Stomach smooth muscle (tissue), 2 donors: ENCODE measurements around the gene ABLIM1.

Experiments
- H3K27ac ChIP-seq: one replicate; pipeline ENCODE4 v1.7.0; 2013; ENCODE audit warnings: mild to moderate bottlenecking, low read length, inconsistent platforms
- H3K27me3 ChIP-seq, 2 donors: one replicate each; pipeline ENCODE4 v1.7.0; 2013; ENCODE audit warnings: low read length in 2 of 2; ENCODE audit not compliant: insufficient read depth in 2 of 2, control insufficient read depth in 1 of 2
- H3K36me3 ChIP-seq, 2 donors: one replicate each; pipeline ENCODE4 v1.7.0; 2013; ENCODE audit warnings: low read length in 2 of 2; ENCODE audit not compliant: control insufficient read depth in 2 of 2, insufficient read depth in 2 of 2
- H3K4me1 ChIP-seq: one replicate; pipeline ENCODE4 v1.7.0; 2013; ENCODE audit warnings: low read length; ENCODE audit not compliant: control insufficient read depth, insufficient read depth
- H3K4me3 ChIP-seq, 2 donors: one replicate each; pipeline ENCODE4 v1.7.0; 2013; ENCODE audit warnings: low read length in 2 of 2
- H3K9ac ChIP-seq, 2 donors: one replicate each; pipeline ENCODE4 v1.7.0; 2013; ENCODE audit warnings: low read length in 2 of 2, mild to moderate bottlenecking in 1 of 2
- H3K9me3 ChIP-seq, 2 donors: one replicate each; pipeline ENCODE4 v1.7.0; 2013; ENCODE audit warnings: low read length in 2 of 2; ENCODE audit not compliant: control insufficient read depth in 2 of 2
- donor health status: healthy.
- donor health status: Pancreatic carcinoma.

ABLIM1 gene

GRCh38 chr10:114688786-114689185 is 30.7 kb upstream of the ABLIM1 start:
- Histone ChIP-seq H3K27ac (no peak overlapping the region), H3K9ac (no peak overlapping the region), H3K9me3 (no peaks in the 10 kb centered on the region), H3K27me3 (no peaks in the 10 kb centered on the region), H3K4me3 (no peak overlapping the region), H3K4me1 (peaks cover 13% of the 10 kb centered on the region), H3K36me3 (no peaks in the 10 kb centered on the region)

- Histone ChIP-seq H3K4me1 (peaks cover 13% of the 10 kb centered on the region), H3K4me3 (no peak overlapping the region), H3K27me3 (no peaks in the 10 kb centered on the region), H3K9ac (no peak overlapping the region), H3K36me3 (no peaks in the 10 kb centered on the region), H3K27ac (no peak overlapping the region), H3K9me3 (no peaks in the 10 kb centered on the region)
Measured at GRCh38 chr10:114687459-114687858, 29.4 kb upstream of the ABLIM1 start.

- H3K4me3 ChIP-seq, result no peak overlapping the region
- H3K36me3 ChIP-seq, result no peaks in the 10 kb centered on the region
- no peaks in the 10 kb centered on the region for H3K27me3 ChIP-seq
- H3K9me3 ChIP-seq, result no peaks in the 10 kb centered on the region
- no peak overlapping the region for H3K27ac ChIP-seq
- no peak overlapping the region for H3K9ac ChIP-seq
- peaks cover 15% of the 10 kb centered on the region for H3K4me1 ChIP-seq
Measured at GRCh38 chr10:114686013-114686412, 27.9 kb upstream of the ABLIM1 start.

DNA sequence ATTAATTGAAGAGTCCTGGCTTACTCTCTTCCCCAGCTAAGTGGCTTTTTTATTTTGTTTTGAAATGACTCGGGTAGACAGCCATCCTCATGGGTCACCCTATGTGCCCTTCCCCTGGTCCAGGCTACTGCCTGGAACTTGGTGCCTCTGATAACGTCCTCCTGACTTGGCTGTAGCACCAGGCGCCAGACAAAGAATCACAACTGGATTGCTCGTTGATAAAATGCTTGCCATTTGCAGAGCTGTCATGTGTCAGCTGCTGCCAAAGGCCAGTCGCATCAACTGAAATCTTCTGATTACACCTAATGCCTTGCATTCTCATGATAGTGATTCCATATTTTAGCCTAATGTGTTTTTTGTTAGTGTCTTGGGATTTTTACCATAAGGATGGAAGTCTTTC is 27.4 kb upstream of the ABLIM1 start:
- Histone ChIP-seq H3K4me1 (peaks cover 15% of the 10 kb centered on the region), H3K9ac (no peak overlapping the region), H3K36me3 (no peaks in the 10 kb centered on the region), H3K27ac (peak overlapping the region; percentile 1), H3K27me3 (no peaks in the 10 kb centered on the region), H3K9me3 (no peaks in the 10 kb centered on the region), H3K4me3 (no peak overlapping the region)

GRCh38 chr10:114684822-114685209 is 26.7 kb upstream of the ABLIM1 start:
- Histone ChIP-seq H3K9me3 (no peaks in the 10 kb centered on the region), H3K36me3 (no peaks in the 10 kb centered on the region), H3K27me3 (no peaks in the 10 kb centered on the region), H3K9ac (no peak overlapping the region), H3K4me1 (peaks cover 15% of the 10 kb centered on the region), H3K27ac (peak overlapping the region; percentile 12), H3K4me3 (no peak overlapping the region)

- H3K9ac ChIP-seq, result no peak overlapping the region
- H3K36me3 ChIP-seq, result no peaks in the 10 kb centered on the region
- H3K4me1 ChIP-seq, result peaks cover 15% of the 10 kb centered on the region
- no peaks in the 10 kb centered on the region for H3K9me3 ChIP-seq
- H3K27ac ChIP-seq, result peak overlapping the region; percentile 12
- peak overlapping the region in 1 of 2 donors; percentile 40 for H3K4me3 ChIP-seq
- H3K27me3 ChIP-seq, result no peaks in the 10 kb centered on the region
Measured at GRCh38 chr10:114684084-114684821, 26.2 kb upstream of the ABLIM1 start.

DNA sequence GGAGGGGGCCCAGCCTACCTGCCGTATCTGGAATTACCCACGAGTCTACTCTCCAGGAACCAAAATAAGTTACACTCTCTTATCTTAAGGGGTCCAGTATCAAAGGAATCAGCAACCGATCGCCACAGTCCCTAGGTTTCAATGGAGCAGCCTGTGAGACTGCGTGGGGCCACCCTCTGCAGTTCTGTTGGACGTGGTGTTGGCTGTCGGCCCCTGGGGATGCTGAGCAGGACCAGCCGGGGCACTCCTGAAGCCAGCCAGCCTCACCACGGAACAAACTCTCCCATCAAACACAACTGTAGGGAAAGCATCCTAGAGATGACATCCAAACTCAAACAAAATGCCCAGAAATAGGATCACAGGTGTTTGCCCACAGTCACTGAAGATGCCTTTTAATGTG is 25.5 kb upstream of the ABLIM1 start:
- no peak overlapping the region for H3K9ac ChIP-seq
- H3K9me3 ChIP-seq, result no peaks in the 10 kb centered on the region
- peaks cover 15% of the 10 kb centered on the region for H3K4me1 ChIP-seq
- H3K27ac ChIP-seq, result peak overlapping the region; percentile 12
- no peaks in the 10 kb centered on the region for H3K36me3 ChIP-seq
- no peaks in the 10 kb centered on the region for H3K27me3 ChIP-seq
- peak overlapping the region in 1 of 2 donors; percentile 30 for H3K4me3 ChIP-seq

GRCh38 chr10:114683162-114683561 is 25.1 kb upstream of the ABLIM1 start:
- H3K9me3 ChIP-seq, result no peaks in the 10 kb centered on the region
- no peaks in the 10 kb centered on the region for H3K27me3 ChIP-seq
- H3K27ac ChIP-seq, result peak overlapping the region; percentile 12
- H3K4me1 ChIP-seq, result peaks cover 15% of the 10 kb centered on the region
- peak overlapping the region in 1 of 2 donors; percentile 30 for H3K4me3 ChIP-seq
- no peak overlapping the region for H3K9ac ChIP-seq
- no peaks in the 10 kb centered on the region for H3K36me3 ChIP-seq

GRCh38 chr10:114682532-114682931 is 24.5 kb upstream of the ABLIM1 start:
- H3K27ac ChIP-seq, result no peak overlapping the region

DNA sequence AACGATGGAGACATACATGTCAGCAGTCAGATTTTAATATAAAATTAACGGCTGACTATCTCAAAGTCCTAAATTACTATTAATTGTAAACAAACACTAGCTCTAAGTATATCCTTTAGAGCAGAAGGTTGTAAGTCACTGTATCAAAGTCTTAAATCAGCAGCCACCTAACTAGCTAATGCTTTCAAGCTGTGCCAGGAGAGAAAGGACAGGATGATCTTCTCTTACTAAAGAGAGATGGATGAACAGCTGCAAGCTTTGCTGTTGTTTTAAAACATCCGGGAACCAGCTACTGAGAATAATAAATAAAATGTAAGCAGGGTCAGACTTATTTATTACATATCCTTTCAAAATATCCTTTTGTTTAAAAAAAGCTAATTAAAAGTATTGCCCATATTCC is 24.0 kb upstream of the ABLIM1 start:
- no peak overlapping the region for H3K27ac ChIP-seq
- peaks cover 15% of the 10 kb centered on the region for H3K4me1 ChIP-seq
- no peak overlapping the region for H3K4me3 ChIP-seq
- H3K9ac ChIP-seq, result no peak overlapping the region
- no peaks in the 10 kb centered on the region for H3K9me3 ChIP-seq
- H3K27me3 ChIP-seq, result no peaks in the 10 kb centered on the region
- no peaks in the 10 kb centered on the region for H3K36me3 ChIP-seq

More at GRCh38 chr10:114682532-114682931, 24.5 kb upstream of the ABLIM1 start:
- no peak overlapping the region for H3K4me3 ChIP-seq
- H3K36me3 ChIP-seq, result no peaks in the 10 kb centered on the region
- peaks cover 15% of the 10 kb centered on the region for H3K4me1 ChIP-seq
- no peaks in the 10 kb centered on the region for H3K9me3 ChIP-seq
- H3K27me3 ChIP-seq, result no peaks in the 10 kb centered on the region
- no peak overlapping the region for H3K9ac ChIP-seq

DNA sequence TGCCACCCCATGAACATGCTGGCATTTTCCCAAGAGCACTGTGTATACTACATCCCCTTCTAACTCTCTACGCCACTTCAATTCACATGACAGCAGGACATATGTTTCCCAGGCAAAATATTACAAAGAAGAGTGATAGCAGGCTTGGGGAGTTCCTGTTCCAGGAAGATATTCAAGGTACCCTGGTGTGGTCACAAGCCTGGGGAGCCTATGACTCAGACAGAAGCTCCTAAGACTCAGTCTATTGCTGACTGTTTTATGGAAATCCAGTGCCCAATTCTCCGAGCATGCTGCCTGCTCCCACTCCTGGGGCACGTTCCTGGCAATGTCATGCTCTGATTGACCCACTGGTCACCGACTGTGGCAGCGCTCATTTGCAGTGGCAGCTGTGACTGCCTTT is 23.5 kb upstream of the ABLIM1 start:
- Histone ChIP-seq H3K4me3 (no peak overlapping the region), H3K4me1 (peaks cover 15% of the 10 kb centered on the region), H3K27ac (no peak overlapping the region), H3K9ac (no peak overlapping the region), H3K36me3 (no peaks in the 10 kb centered on the region), H3K9me3 (no peaks in the 10 kb centered on the region), H3K27me3 (no peaks in the 10 kb centered on the region)
